ENCODE measurements around the gene ATG4B. TPM values are rescaled to one million over a fixed set of nuclear protein-coding genes. Genes with fewer than 3 reads are reported as not detected.

ATG4B gene
- total and polyA plus RNA-seq, 9 of the 15 experiments (the other 6 are each of a cell fraction or from before 2014, with no cell fraction given): 5.9 to 58.8 (median 35.6) TPM

GRCh38 chr2:241678307-241678706, 40.8 kb downstream of the ATG4B start:
- ChIA-PET POLR2A (interaction anchor here (0.6 to 2.4 kb wide), 5 partner anchors 8 to 221 kb away, joined by 3 to 9 read pairs (median 4); partner anchors contain the start of gene DTYMK), CTCF (ENCODE audit: low intra/inter-chr PET ratio) (no interaction called here)
- in situ Hi-C loops (cut with MboI) (no loop called here), intact Hi-C loops (cut with micrococcal nuclease) (no loop called here)
- Histone ChIP-seq H3K9ac (ENCODE audit: insufficient read depth in 1 of 2, low read depth in 2 of 2, low read length in 2 of 2) (no peak overlapping the region), H3K36me3 (ENCODE audit: control insufficient read depth, insufficient read depth, low read length) (peaks cover 77% of the 10 kb centered on the region; the same call in 2 of the 3 replicates), H4K20me1 (replicated peaks; ENCODE audit: control insufficient read depth, insufficient read depth, low read length) (no peaks in the 10 kb centered on the region; the same call in 1 of the 2 replicates), H3K4me2 (ENCODE audit: insufficient read depth, low read length) (no peak overlapping the region), H3K4me3 (no peak overlapping the region), H3K9me1 (ENCODE audit: control insufficient read depth, insufficient read depth, low read length) (no peaks in the 10 kb centered on the region), H3K27ac (ENCODE audit: extremely low read depth, low read depth, low read length) (no peak overlapping the region), H3K9me3 (replicated peaks; ENCODE audit: control insufficient read depth, insufficient read depth, low read depth, low read length) (no peaks in the 10 kb centered on the region), H2AFZ (ENCODE audit: low read depth, low read length) (no peak overlapping the region), H3K4me1 (replicated peaks in 1 of 2; ENCODE audit: control insufficient read depth in 2 of 2, insufficient read depth in 2 of 2, low read length in 2 of 2) (peaks cover 0 to 5% of the 10 kb centered on the region in 2 experiments; a peak in 2 of 5 replicates), H3K27me3 (ENCODE audit: control insufficient read depth in 2 of 2, insufficient read depth in 2 of 2, low read length in 2 of 2) (no peaks in the 10 kb centered on the region), H3K79me2 (ENCODE audit: control insufficient read depth, insufficient read depth, low read length) (no peaks in the 10 kb centered on the region)
- BruUV-seq (replicated peaks): no TSS peak
- FAIRE-seq (no peak), DNase-seq (ENCODE audit: extremely low read depth in 1 of 4, low spot score in 3 of 4) (no peak), ATAC-seq (no peak)
- 94% methylated on average over 8 of the region's 18 CpGs for WGBS (ENCODE audit: insufficient coverage, low coverage, missing lambda C conversion rate)
- TF ChIP-seq THAP12 (CRISPR knock-in tag; IDR thresholded peaks at IDR 0.05) (no peak), IRF9 (tag; IDR thresholded peaks at IDR 0.05) (no peak), SAP30 (IDR thresholded peaks at IDR 0.05; ENCODE audit: borderline replicate concordance, insufficient read depth, low read depth, low read length, poor library complexity, severe bottlenecking) (no peak), POLR2G (IDR thresholded peaks at IDR 0.05; ENCODE audit: low read depth, low read length) (0 out of 2 replicates have a peak, but pooled peaks have one; percentile 6), ZNF140 (CRISPR knock-in tag; IDR thresholded peaks at IDR 0.05) (no peak)
